Mesothelial cell of epicardium (in vitro differentiated cells): ENCODE data around the gene BAZ1B. TPM values are rescaled to one million over a fixed set of nuclear protein-coding genes. Genes with fewer than 3 reads are reported as not detected.

Source experiments
- DNase-seq, 2 experiments: peaks; one replicate each; pipeline ENCODE4 v3.0.0; 2021; ENCODE audit warnings: low spot score in 2 of 2; ENCODE audit not compliant: unreplicated experiment in 2 of 2
- H3K27ac Mint-ChIP-seq: 2 replicates; pipeline ENCODE4 v1.8.0; 2021; ENCODE audit warnings: mixed read lengths
- H3K27me3 Mint-ChIP-seq: 2 replicates; pipeline ENCODE4 v1.8.0; 2021; ENCODE audit warnings: low read depth, mixed read lengths
- H3K36me3 Mint-ChIP-seq: 2 replicates; pipeline ENCODE4 v1.8.0; 2021; ENCODE audit warnings: mixed read lengths
- H3K4me1 Mint-ChIP-seq: 2 replicates; pipeline ENCODE4 v1.8.0; 2021; ENCODE audit warnings: mixed read lengths
- H3K4me3 Mint-ChIP-seq: 2 replicates; pipeline ENCODE4 v1.8.0; 2021; ENCODE audit warnings: mild to moderate bottlenecking, moderate library complexity, mixed read lengths
- H3K9me3 Mint-ChIP-seq: 2 replicates; pipeline ENCODE4 v1.8.0; 2021; ENCODE audit warnings: mixed read lengths
- total RNA-seq: library from RNA; stranded (reverse); gene quantifications from 3 replicates; pipeline ENCODE4 v1.2.1, GENCODE V29; 2021
- TF ChIP-seq, protein P1 (sequence below): fragments of 200-600 bp; sonication (generic); IDR thresholded peaks from one replicate; pipeline ENCODE4 v1.5.0; 2021; ENCODE audit warnings: antibody characterized with exemption; ENCODE audit not compliant: unreplicated experiment

Gene BAZ1B
- total RNA-seq, 1 donor from 2014 or later: 77.8 TPM

- Mint-ChIP-seq H3K27me3 (no peaks in the 10 kb centered on the region), H3K27ac (no peak overlapping the region), H3K9me3 (no peaks in the 10 kb centered on the region), H3K36me3 (peaks cover 42% of the 10 kb centered on the region), H3K4me3 (no peak overlapping the region), H3K4me1 (no peaks in the 10 kb centered on the region)
- DNase-seq: no peak
- TF ChIP-seq, protein P1, sequence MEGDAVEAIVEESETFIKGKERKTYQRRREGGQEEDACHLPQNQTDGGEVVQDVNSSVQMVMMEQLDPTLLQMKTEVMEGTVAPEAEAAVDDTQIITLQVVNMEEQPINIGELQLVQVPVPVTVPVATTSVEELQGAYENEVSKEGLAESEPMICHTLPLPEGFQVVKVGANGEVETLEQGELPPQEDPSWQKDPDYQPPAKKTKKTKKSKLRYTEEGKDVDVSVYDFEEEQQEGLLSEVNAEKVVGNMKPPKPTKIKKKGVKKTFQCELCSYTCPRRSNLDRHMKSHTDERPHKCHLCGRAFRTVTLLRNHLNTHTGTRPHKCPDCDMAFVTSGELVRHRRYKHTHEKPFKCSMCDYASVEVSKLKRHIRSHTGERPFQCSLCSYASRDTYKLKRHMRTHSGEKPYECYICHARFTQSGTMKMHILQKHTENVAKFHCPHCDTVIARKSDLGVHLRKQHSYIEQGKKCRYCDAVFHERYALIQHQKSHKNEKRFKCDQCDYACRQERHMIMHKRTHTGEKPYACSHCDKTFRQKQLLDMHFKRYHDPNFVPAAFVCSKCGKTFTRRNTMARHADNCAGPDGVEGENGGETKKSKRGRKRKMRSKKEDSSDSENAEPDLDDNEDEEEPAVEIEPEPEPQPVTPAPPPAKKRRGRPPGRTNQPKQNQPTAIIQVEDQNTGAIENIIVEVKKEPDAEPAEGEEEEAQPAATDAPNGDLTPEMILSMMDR: no peak
These were observed 58.1 kb downstream of the BAZ1B start for GRCh38 chr7:73463966-73464365.

- Mint-ChIP-seq H3K36me3 (peaks cover 42% of the 10 kb centered on the region), H3K27ac (no peak overlapping the region)
These were observed 58.8 kb downstream of the BAZ1B start for GRCh38 chr7:73463260-73463659.

GRCh38 chr7:73461782-73462285 lies 60.3 kb downstream of the BAZ1B start:
- Mint-ChIP-seq H3K4me3 (no peak overlapping the region), H3K36me3 (peaks cover 55% of the 10 kb centered on the region), H3K27me3 (no peaks in the 10 kb centered on the region), H3K27ac (no peak overlapping the region), H3K4me1 (peaks cover 2% of the 10 kb centered on the region), H3K9me3 (no peaks in the 10 kb centered on the region)
- no peak for DNase-seq
- TF ChIP-seq, protein P1: no peak

More at GRCh38 chr7:73463260-73463659, 58.8 kb downstream of the BAZ1B start:
- DNase-seq: no peak
- Mint-ChIP-seq H3K27me3 (no peaks in the 10 kb centered on the region), H3K4me3 (no peak overlapping the region), H3K9me3 (no peaks in the 10 kb centered on the region), H3K4me1 (no peaks in the 10 kb centered on the region)
- TF ChIP-seq, protein P1: no peak

- H3K27me3 Mint-ChIP-seq: no peaks in the 10 kb centered on the region
- TF ChIP-seq, protein P1: no peak
- H3K4me1 Mint-ChIP-seq: peaks cover 7% of the 10 kb centered on the region
- no peaks in the 10 kb centered on the region for H3K9me3 Mint-ChIP-seq
- peak overlapping the region; percentile 88 for H3K27ac Mint-ChIP-seq
- DNase-seq: no peak
- peaks cover 40% of the 10 kb centered on the region for H3K36me3 Mint-ChIP-seq
- H3K4me3 Mint-ChIP-seq: no peak overlapping the region
These were observed 67.7 kb downstream of the BAZ1B start for GRCh38 chr7:73454424-73454823.

DNA sequence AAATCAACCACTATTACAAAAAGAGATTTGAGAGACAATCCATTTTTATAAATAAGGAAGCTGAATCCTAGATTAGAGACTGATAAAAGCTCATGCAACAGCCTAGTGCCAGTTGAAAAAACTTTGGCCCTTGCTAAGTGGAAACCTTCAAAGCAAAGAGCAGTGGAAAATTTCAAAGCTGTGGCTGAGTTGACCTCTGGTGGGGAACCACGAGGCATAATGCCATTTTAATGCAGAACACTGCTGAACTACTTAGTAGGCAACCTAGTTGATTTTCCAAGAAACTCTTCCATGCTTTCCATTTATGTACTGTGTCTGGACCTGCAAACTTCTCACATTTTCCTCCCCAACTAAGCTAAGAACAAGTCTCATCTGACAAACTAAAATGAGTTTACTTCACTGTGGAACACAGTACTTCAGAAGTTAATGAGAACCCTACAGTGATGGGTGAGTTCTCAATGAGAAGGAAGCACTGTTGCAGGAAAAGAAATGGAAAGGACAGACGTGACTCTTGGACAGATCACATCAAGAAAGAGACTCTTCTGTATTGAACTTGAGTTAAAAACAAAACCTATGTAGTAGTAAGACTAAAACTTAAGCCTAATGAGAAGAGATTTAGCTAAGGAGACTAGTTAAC lies 69.0 kb downstream of the BAZ1B start:
- no peaks in the 10 kb centered on the region for H3K9me3 Mint-ChIP-seq
- peak overlapping the region; percentile 1 for H3K27ac Mint-ChIP-seq
- H3K4me1 Mint-ChIP-seq: peaks cover 7% of the 10 kb centered on the region
- peaks cover 45% of the 10 kb centered on the region for H3K36me3 Mint-ChIP-seq
- no peak for DNase-seq
- no peaks in the 10 kb centered on the region for H3K27me3 Mint-ChIP-seq
- H3K4me3 Mint-ChIP-seq: no peak overlapping the region
- TF ChIP-seq, protein P1: no peak
